T-helper 17 cell (primary cell): ENCODE results near the gene MFGE8. TPM values are rescaled to one million over a fixed set of nuclear protein-coding genes. Genes with fewer than 3 reads are reported as not detected.

Experiments
- ATAC-seq: fragments of 150-1000 bp; cut with Tn5 transposase; 2 replicates; pipeline ENCODE4 v1.10.0; 2021; ENCODE audit warnings: mild to moderate bottlenecking, moderate library complexity
- DNase-seq, 3 donors: peaks; one replicate each; pipeline versions ENCODE4 v3.0.0 to v3.0.0-alpha.2; 2020 to 2021
- H3K9me3 ChIP-seq: one replicate; pipeline ENCODE4 v1.7.0; 2013; ENCODE audit warnings: low read length, mild to moderate bottlenecking; ENCODE audit not compliant: control insufficient read depth, poor library complexity, severe bottlenecking
- H3K27ac Mint-ChIP-seq: one replicate; pipeline ENCODE4 v1.8.0; 2022; ENCODE audit warnings: mild to moderate bottlenecking, moderate library complexity, mixed read lengths
- H3K27me3 Mint-ChIP-seq: one replicate; pipeline ENCODE4 v1.8.0; 2022; ENCODE audit warnings: mixed read lengths
- H3K36me3 Mint-ChIP-seq: one replicate; pipeline ENCODE4 v1.8.0; 2022; ENCODE audit warnings: low read depth, mixed read lengths
- H3K4me1 Mint-ChIP-seq: one replicate; pipeline ENCODE4 v1.8.0; 2022; ENCODE audit warnings: mild to moderate bottlenecking, mixed read lengths
- H3K4me3 Mint-ChIP-seq: one replicate; pipeline ENCODE4 v1.8.0; 2022; ENCODE audit warnings: mild to moderate bottlenecking, moderate library complexity, mixed read lengths
- total RNA-seq, 4 donors: library from RNA in 2 of 4; stranded (reverse) in 2 of 4; gene quantifications; one replicate each; pipeline ENCODE4 v1.2.3 and lab custom pipeline; 2022 to 2026

MFGE8 gene
- total RNA-seq, 2 donors from 2014 or later, result 69.1 to 77.8 TPM

DNA sequence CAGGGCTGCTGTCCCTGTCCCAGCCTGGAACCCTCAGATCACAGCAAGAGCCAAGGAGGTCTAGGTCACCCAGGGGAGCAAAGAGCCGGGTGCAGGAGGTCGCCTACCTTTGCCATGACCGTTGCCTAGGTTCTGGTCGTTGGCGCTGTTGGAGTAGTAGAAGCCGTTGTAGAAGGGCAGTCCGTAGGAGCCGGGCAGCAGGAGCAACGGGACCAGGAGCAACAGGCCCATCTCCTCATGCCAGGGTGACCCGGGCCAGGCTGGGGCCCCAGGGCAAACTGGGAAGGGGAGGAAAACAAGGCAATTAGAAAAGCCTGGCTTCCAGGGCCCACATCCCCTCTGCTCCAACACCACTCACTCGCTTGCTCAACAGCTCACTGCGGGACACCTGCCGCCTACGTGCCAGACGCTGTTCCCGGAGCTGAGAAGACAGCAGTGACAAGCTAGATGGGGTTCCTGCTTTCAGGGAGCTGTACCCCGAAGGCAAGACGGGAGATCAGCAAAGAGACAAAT lies 26.1 kb downstream of the MFGE8 start:
- Mint-ChIP-seq H3K36me3 (peaks cover 4% of the 10 kb centered on the region), H3K27ac (no peak overlapping the region), H3K4me3 (no peak overlapping the region), H3K4me1 (peaks cover 9% of the 10 kb centered on the region), H3K27me3 (no peaks in the 10 kb centered on the region)
- no peak for DNase-seq
- no peaks in the 10 kb centered on the region for H3K9me3 ChIP-seq
- ATAC-seq, result no peak

DNA sequence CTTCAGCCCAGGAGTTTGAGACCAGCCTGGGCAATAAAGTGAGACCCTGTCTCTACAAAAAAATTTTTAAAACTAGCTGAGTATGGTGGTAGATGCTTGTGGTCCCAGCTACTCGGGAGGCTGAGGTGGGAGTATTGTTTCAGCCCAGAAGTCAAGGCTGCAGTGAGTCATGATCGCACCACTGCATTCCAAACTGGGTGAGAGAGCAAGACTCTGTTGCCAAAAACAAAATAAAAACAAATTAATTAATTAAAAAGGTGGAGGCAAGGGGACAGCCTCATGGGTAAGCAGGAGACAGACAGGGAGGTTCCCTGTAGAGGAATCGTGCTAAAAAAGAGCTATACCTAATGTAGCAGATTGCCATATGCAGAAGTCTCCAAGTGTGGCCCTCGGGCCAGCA lies 30.4 kb downstream of the MFGE8 start:
- H3K9me3 ChIP-seq, result no peaks in the 10 kb centered on the region
- peaks cover 9% of the 10 kb centered on the region for H3K36me3 Mint-ChIP-seq
- no peak overlapping the region for H3K27ac Mint-ChIP-seq
- peaks cover 8% of the 10 kb centered on the region for H3K4me1 Mint-ChIP-seq
- no peak for ATAC-seq
- H3K27me3 Mint-ChIP-seq, result no peaks in the 10 kb centered on the region
- H3K4me3 Mint-ChIP-seq, result no peak overlapping the region
- DNase-seq, result no peak

DNA sequence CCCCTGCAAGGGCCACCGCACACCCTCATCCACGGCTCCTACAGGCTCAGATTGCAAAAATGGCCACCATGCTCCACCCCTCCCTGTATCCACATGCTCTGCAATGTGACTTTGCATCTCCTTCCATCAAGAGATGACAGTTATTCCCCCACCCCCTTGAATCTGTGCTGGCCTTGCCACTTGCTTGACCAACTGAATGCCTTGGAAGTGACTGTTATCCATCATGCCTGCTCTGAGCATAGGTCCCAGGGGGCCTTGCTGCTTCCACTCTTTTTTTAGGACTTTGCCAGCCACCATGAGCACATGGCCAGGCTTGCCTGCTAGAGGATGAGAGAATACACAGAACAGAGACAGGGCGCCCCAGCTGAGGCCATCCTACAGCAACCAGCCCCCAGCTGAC lies 31.4 kb downstream of the MFGE8 start:
- peaks cover 10% of the 10 kb centered on the region for H3K4me1 Mint-ChIP-seq
- peak overlapping the region; percentile 72 for H3K27ac Mint-ChIP-seq
- ATAC-seq (no peak), DNase-seq (no peak)
- peaks cover 9% of the 10 kb centered on the region for H3K36me3 Mint-ChIP-seq
- no peaks in the 10 kb centered on the region for H3K27me3 Mint-ChIP-seq
- H3K9me3 ChIP-seq, result no peaks in the 10 kb centered on the region
- no peak overlapping the region for H3K4me3 Mint-ChIP-seq

DNA sequence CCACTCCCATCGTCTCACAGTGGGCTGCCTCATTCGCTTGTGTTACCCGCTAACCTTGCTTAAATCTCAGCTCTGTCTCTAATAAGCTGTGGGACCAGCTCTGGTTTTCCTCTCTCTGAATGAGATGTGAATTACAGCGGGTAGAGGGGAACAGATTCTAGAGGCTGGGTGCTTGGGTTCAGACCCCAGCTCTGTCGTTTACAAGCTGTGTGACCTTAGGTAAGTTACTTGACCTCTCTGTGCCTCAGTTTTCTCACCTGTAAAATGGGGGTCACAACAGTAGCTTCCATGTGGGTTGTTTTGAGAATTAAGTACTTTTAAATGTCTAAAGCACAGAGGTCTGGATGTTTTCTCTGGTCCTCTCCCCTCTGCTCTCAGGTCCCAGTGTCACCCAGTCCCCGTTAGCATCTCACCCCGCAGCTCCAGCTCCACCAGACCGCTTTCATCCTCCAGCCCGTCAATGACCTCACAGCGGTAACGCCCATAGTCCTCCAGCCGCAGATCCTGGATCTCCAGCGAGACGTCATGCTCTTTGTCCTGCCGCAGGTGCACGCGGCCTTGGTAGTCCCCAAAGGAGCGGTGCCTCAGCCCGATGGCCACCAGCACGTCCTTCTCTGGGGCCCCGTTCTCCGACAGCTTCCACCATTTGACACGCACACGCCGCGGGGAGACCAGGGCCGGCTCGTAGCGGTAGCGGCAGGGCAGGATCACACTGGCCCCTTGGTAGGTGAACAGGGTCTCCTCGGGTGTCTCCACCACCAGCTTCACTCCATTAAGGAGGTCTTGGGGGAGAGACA lies 32.0 kb downstream of the MFGE8 start:
- ATAC-seq (no peak), DNase-seq (no peak)
- H3K27me3 Mint-ChIP-seq, result no peaks in the 10 kb centered on the region
- H3K9me3 ChIP-seq, result no peaks in the 10 kb centered on the region
- no peak overlapping the region for H3K4me3 Mint-ChIP-seq
- peaks cover 9% of the 10 kb centered on the region for H3K36me3 Mint-ChIP-seq
- peak overlapping the region; percentile 72 for H3K27ac Mint-ChIP-seq
- peaks cover 10% of the 10 kb centered on the region for H3K4me1 Mint-ChIP-seq

DNA sequence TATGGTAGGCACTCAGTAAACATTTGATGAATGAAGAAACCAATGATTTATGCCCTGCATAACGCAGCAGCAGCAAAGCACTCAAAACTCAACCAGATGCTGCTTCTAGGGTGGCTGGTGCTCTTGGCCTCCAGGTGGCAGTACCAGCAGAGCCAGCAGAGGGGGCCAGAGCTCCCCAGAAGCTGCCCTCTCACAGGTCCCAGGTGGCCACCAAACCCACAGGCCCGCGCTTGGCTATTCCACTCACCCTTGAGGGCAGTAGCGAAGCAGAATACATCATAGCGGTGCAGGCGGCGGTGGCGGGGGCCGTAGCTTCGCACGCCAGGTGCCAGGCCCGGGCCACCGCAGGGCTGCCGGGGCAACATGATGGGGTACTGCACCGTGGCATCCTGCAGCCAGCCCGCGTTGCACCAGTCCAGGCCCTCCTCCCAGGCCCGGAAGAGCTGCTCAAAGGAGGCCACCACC lies 34.4 kb downstream of the MFGE8 start:
- Mint-ChIP-seq H3K27me3 (no peaks in the 10 kb centered on the region), H3K27ac (no peak overlapping the region), H3K36me3 (peaks cover 7% of the 10 kb centered on the region), H3K4me1 (peaks cover 8% of the 10 kb centered on the region), H3K4me3 (no peak overlapping the region)
- DNase-seq (peak in 1 of 3 donors; percentile 15), ATAC-seq (peak; percentile 61)
- H3K9me3 ChIP-seq, result no peaks in the 10 kb centered on the region

DNA sequence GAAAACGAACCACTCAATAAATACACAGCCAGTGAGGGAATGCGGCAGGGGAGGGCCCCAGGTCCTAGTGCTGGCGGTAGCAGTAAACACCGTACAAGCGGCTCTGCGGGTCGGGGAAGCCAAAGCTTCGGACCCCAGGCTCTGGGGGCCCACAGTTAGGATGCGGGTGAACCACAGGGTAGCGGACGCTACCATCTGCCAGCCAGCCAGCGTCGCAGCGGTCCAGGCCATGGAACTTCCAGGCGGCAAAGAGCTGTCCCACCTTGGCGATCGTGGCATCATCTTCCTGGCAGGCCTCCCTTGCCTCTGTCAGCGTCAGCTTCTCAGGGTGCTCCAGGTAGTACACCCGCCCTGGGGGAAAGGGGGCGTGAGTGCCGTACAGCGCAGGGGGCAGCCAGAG lies 35.3 kb downstream of the MFGE8 start:
- DNase-seq (no peak), ATAC-seq (no peak)
- Mint-ChIP-seq H3K27me3 (no peaks in the 10 kb centered on the region), H3K27ac (no peak overlapping the region), H3K36me3 (peaks cover 7% of the 10 kb centered on the region), H3K4me3 (no peak overlapping the region), H3K4me1 (peaks cover 10% of the 10 kb centered on the region)
- H3K9me3 ChIP-seq, result no peaks in the 10 kb centered on the region

DNA sequence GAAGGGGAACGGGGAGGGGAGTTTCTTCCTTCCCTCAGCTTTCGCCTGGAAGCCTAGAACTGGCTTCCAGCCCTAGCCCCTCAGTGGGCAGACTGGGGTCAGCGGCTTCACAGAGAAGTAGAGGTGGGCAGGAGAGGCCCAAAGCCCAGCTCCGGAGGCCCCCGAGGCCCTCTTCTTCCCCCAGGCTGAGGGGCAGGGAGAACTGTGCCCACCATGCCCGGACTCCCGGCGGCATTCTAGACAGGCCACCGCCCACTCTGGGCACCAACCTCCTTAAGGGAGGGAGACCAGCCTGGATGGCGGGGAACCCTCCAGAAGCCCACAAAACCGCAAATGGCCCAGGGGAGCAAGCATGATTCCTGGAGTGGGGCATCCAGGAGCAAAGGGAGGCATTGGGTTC lies 35.8 kb downstream of the MFGE8 start:
- peaks cover 7% of the 10 kb centered on the region for H3K36me3 Mint-ChIP-seq
- DNase-seq (no peak), ATAC-seq (no peak)
- no peak overlapping the region for H3K4me3 Mint-ChIP-seq
- no peaks in the 10 kb centered on the region for H3K27me3 Mint-ChIP-seq
- H3K4me1 Mint-ChIP-seq, result peaks cover 10% of the 10 kb centered on the region
- H3K27ac Mint-ChIP-seq, result no peak overlapping the region
- no peaks in the 10 kb centered on the region for H3K9me3 ChIP-seq

DNA sequence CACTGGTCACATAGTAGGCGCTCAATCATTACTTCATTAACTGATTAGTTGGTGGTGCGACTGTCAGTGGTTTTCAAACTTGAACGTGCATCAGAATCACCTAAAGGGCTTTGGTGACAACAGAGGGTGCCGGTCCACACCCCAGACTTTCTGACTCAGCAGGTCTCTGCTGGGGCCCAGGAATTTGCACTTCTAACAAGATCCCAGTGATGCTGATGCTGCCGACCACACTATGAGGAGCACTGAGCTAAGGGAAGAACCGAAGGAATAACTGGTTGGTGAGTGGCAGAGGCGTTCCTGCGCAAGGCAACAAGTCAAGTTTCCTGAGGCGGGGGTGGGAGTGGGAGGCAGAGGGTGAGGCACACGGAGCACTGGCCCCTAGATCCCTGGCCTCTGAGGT lies 36.6 kb downstream of the MFGE8 start:
- no peak overlapping the region for H3K4me3 Mint-ChIP-seq
- H3K9me3 ChIP-seq, result no peaks in the 10 kb centered on the region
- ATAC-seq, result no peak
- H3K27me3 Mint-ChIP-seq, result no peaks in the 10 kb centered on the region
- peaks cover 4% of the 10 kb centered on the region for H3K36me3 Mint-ChIP-seq
- peaks cover 9% of the 10 kb centered on the region for H3K4me1 Mint-ChIP-seq
- DNase-seq, result no peak
- no peak overlapping the region for H3K27ac Mint-ChIP-seq

DNA sequence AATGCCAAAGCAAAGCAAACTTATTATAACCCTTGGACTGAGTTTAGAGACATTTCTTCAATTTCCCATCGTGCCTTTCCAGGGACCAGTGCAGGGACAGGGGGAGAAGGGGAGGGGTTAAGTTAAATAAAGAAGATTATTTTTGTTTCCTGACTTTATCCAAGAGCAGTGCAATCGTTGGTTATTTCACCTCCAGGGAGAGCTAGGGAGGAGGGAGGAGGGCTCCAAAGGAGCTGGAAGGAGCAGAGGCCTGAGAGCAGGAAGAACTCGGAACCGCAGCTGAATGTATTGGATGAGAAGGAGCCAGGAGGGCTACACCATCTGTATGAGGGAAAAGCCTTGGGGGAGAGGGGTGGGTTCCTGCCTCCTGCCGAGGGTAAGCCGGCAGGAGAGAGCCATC lies 38.5 kb downstream of the MFGE8 start:
- Mint-ChIP-seq H3K36me3 (peaks cover 2% of the 10 kb centered on the region), H3K27me3 (no peaks in the 10 kb centered on the region), H3K4me1 (peaks cover 9% of the 10 kb centered on the region), H3K4me3 (no peak overlapping the region), H3K27ac (no peak overlapping the region)
- H3K9me3 ChIP-seq, result no peaks in the 10 kb centered on the region
- ATAC-seq, result no peak
- DNase-seq, result no peak

DNA sequence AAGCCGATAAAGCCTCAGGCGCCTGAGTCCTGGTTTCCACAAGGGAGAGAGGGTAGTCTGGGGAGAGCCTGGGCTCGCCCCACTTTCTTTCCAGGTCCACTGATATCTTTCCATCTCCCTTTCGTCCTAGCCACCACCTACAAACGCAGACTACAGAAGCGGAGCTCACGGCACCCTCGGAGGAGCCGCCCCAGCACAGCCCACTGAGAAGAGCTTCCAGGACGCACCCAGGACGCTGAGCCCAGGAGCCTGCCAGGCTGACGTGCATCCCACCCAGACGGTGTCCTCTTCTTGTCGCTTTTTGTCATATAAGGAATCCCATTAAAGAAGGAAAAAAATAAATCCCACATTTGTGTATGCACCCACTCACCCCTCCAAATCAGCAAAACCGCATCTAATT lies 38.9 kb downstream of the MFGE8 start:
- no peak for DNase-seq
- ATAC-seq, result no peak
- peaks cover 9% of the 10 kb centered on the region for H3K4me1 Mint-ChIP-seq
- H3K27ac Mint-ChIP-seq, result no peak overlapping the region
- peaks cover 2% of the 10 kb centered on the region for H3K36me3 Mint-ChIP-seq
- no peaks in the 10 kb centered on the region for H3K27me3 Mint-ChIP-seq
- no peak overlapping the region for H3K4me3 Mint-ChIP-seq
- no peaks in the 10 kb centered on the region for H3K9me3 ChIP-seq

DNA sequence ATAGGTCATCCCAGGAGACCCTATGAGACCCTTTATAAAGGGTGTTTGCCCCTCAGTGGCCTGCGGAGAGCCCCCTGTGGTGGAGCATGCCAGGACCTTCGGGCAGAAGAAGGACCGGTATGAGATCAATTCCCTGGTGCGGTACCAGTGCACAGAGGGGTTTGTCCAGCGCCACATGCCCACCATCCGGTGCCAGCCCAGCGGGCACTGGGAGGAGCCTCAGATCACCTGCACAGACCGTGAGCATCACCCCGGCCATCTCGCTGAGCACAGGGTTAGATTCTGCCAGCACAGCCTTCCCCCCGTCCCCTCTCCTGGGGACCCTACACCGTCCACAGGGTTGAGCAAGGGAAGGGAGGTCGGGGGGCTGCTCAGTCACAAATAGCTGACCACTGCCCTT lies 39.4 kb downstream of the MFGE8 start:
- no peaks in the 10 kb centered on the region for H3K9me3 ChIP-seq
- Mint-ChIP-seq H3K27me3 (no peaks in the 10 kb centered on the region), H3K4me3 (no peak overlapping the region), H3K4me1 (peaks cover 10% of the 10 kb centered on the region), H3K36me3 (peaks cover 2% of the 10 kb centered on the region), H3K27ac (no peak overlapping the region)
- DNase-seq, result no peak
- ATAC-seq, result no peak

DNA sequence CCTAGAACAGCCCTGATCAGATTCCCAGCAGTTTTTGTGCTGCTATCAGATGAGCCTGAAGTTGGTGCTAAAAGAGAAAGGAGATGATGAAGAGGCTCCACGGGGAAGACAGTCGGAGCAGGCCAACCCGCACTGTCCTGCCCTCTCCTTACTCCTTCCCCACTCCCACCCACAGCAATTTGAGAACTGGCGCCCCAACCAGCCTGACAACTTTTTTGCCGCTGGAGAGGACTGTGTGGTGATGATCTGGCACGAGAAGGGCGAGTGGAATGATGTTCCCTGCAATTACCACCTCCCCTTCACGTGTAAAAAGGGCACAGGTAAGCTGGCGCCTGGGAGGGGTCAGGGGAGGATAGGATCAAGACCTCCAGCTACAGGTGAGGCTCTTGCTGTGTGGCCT lies 40.5 kb downstream of the MFGE8 start:
- no peak overlapping the region for H3K27ac Mint-ChIP-seq
- peaks cover 2% of the 10 kb centered on the region for H3K36me3 Mint-ChIP-seq
- ATAC-seq (no peak), DNase-seq (no peak)
- no peaks in the 10 kb centered on the region for H3K27me3 Mint-ChIP-seq
- H3K4me1 Mint-ChIP-seq, result peaks cover 11% of the 10 kb centered on the region
- H3K4me3 Mint-ChIP-seq, result no peak overlapping the region
- H3K9me3 ChIP-seq, result no peaks in the 10 kb centered on the region

DNA sequence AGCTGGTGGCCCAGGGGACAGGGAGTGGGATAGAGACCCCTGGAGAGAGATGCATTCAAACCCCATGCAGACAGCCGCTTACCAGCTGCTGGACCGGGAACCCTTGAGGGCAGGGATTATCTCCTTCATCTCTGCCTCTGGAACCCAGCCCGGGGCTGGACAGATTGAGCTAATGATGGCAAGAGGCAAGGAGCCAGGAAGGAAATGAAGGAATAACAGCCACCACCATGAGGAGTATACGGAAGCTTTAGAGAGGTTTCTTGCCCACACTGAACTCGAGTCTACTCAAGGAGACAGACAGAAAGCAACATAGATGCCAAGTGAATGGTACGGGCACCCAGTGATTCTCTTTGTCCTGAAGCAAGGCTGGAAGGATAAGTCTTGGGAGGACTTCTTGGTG lies 41.1 kb downstream of the MFGE8 start:
- ATAC-seq (no peak), DNase-seq (no peak)
- Mint-ChIP-seq H3K27me3 (no peaks in the 10 kb centered on the region), H3K36me3 (peaks cover 2% of the 10 kb centered on the region), H3K4me1 (peaks cover 10% of the 10 kb centered on the region), H3K27ac (no peak overlapping the region), H3K4me3 (no peak overlapping the region)
- H3K9me3 ChIP-seq, result no peaks in the 10 kb centered on the region

DNA sequence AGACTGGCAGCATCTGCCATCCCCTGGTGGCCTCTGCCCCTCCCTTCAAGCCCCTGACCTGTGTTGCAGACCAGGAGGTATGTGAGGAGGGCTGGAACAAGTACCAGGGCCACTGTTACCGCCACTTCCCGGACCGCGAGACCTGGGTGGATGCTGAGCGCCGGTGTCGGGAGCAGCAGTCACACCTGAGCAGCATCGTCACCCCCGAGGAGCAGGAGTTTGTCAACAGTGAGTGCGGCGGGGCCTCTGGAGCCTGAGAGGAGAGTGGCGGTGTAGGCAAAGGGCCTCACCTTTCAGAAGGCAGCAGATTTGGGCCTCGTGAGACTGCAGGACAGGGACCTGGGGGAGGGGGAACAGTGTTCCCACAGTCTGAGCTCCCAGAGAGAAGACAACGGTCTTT lies 41.9 kb downstream of the MFGE8 start:
- H3K27me3 Mint-ChIP-seq, result no peaks in the 10 kb centered on the region
- H3K36me3 Mint-ChIP-seq, result peaks cover 2% of the 10 kb centered on the region

More for the DNA sequence above, 41.9 kb downstream of the MFGE8 start:
- ATAC-seq (no peak), DNase-seq (no peak)
- H3K4me3 Mint-ChIP-seq, result no peak overlapping the region
- no peak overlapping the region for H3K27ac Mint-ChIP-seq
- H3K9me3 ChIP-seq, result no peaks in the 10 kb centered on the region
- peaks cover 9% of the 10 kb centered on the region for H3K4me1 Mint-ChIP-seq
